ENCODE results near the gene PHLDB3. TPM values are rescaled to one million over a fixed set of nuclear protein-coding genes. Genes with fewer than 3 reads are reported as not detected.

The PHLDB3 gene
- total and polyA plus RNA-seq, 10 donors = 8.0 to 23.0 (median 16.1) TPM

DNA sequence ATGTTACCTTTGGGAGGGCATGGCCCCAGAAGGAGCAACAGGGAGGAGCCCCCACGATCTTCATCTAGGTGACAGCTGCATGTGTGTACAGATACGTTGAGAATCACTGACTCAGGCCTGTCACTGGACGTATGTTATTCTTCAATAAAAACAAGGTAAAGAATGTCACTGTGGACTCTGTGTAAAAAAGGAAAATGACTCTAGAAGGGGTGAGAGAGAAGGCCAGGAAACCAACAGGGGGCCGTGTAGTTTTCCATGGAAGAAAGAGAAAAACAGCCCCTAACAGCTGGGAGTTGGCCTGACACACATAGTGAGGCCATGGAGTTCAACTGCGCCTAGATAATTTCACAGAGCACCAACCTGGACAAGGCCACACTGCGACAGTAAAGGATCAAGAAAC, 37.3 kb downstream of the PHLDB3 start:
- no peak for DNase-seq
- H3K4me3 ChIP-seq = no peak overlapping the region
- no peaks in the 10 kb centered on the region for H3K36me3 ChIP-seq
- intact Hi-C loops (cut with DNase I; ENCODE audit: low total_unique reads) = no loop called here
- no peak for TF ChIP-seq POLR2AphosphoS5 (IDR thresholded peaks at IDR 0.05)
- TF ChIP-seq POLR2A (IDR thresholded peaks at IDR 0.05) = no peak
- TF ChIP-seq CTCF (IDR thresholded peaks at IDR 0.05 in 8 of 11, conservative IDR thresholded peaks at IDR 0.05 in 3 of 11) = no peak
- H3K4me1 ChIP-seq = peaks cover 5 to 48% (median 19%) of the 10 kb centered on the region in 6 donors
- H3K27ac ChIP-seq = no peak overlapping the region
- WGBS, 5 donors = 75 to 87% (median 79%) methylated on average over 6 of the region's 6 CpGs
- peaks cover 0 to 20% (median 0%) of the 10 kb centered on the region in 7 donors for H3K27me3 ChIP-seq (replicated peaks in 1 of 7)
- no peaks in the 10 kb centered on the region for H3K9me3 ChIP-seq

- intact Hi-C loops (cut with DNase I; ENCODE audit: low total_unique reads) = no loop called here
Measured at GRCh38 chr19:43466793-43467192, 37.8 kb downstream of the PHLDB3 start.

GRCh38 chr19:43465468-43466120, 39.0 kb downstream of the PHLDB3 start, which contains the start of gene LYPD3:
TSS of gene LYPD3 (minus strand) at chr19:43465608. CDS start at chr19:43465571, 37 bp downstream.
- peak within 1 kb of the TSS in 7 of 8 donors; percentile 62 to 91 (median 80) for H3K4me3 ChIP-seq
- peaks cover 0 to 20% (median 0%) of the 10 kb centered on the region in 7 donors for H3K27me3 ChIP-seq (replicated peaks in 1 of 7)
- DNase-seq = peak; percentile 78
- TF ChIP-seq POLR2AphosphoS5 (IDR thresholded peaks at IDR 0.05) (no peak), CTCF (IDR thresholded peaks at IDR 0.05 in 8 of 11, conservative IDR thresholded peaks at IDR 0.05 in 3 of 11) (no peak), POLR2A (IDR thresholded peaks at IDR 0.05) (no peak)
- peaks cover 5 to 55% (median 19%) of the 10 kb centered on the region in 6 donors for H3K4me1 ChIP-seq
- no peaks in the 10 kb centered on the region for H3K36me3 ChIP-seq
- no peaks in the 10 kb centered on the region for H3K9me3 ChIP-seq
- H3K27ac ChIP-seq = peak within 1 kb of the TSS in 7 of 8 donors; percentile 77 to 89 (median 86)
- intact Hi-C loops (cut with DNase I; ENCODE audit: low total_unique reads) = no loop called here
- WGBS, 5 donors = 43 to 55% (median 47%) methylated on average over 19 to 24 of the region's 24 CpGs

More at GRCh38 chr19:43466793-43467192, 37.8 kb downstream of the PHLDB3 start:
- H3K4me3 ChIP-seq = no peak overlapping the region
- H3K27me3 ChIP-seq (replicated peaks in 1 of 7) = peaks cover 0 to 20% (median 0%) of the 10 kb centered on the region in 7 donors
- no peak overlapping the region for H3K27ac ChIP-seq
- H3K9me3 ChIP-seq = no peaks in the 10 kb centered on the region
- no peaks in the 10 kb centered on the region for H3K36me3 ChIP-seq
- no peak for TF ChIP-seq CTCF (IDR thresholded peaks at IDR 0.05 in 8 of 11, conservative IDR thresholded peaks at IDR 0.05 in 3 of 11)
- no peak for DNase-seq
- peaks cover 5 to 53% (median 19%) of the 10 kb centered on the region in 6 donors for H3K4me1 ChIP-seq
- 87 to 100% (median 95%) methylated on average over 1 of the region's 1 CpG for WGBS, 5 donors

- Histone ChIP-seq H3K27me3 (replicated peaks in 1 of 7) (peaks cover 0 to 20% (median 0%) of the 10 kb centered on the region in 7 donors), H3K4me1 (peaks cover 5 to 55% (median 19%) of the 10 kb centered on the region in 6 donors), H3K9me3 (no peaks in the 10 kb centered on the region), H3K27ac (peak overlapping the region; percentile 76 to 89 (median 85)), H3K36me3 (no peaks in the 10 kb centered on the region), H3K4me3 (peak overlapping the region; percentile 62 to 91 (median 82))
- no peak for TF ChIP-seq CTCF (IDR thresholded peaks at IDR 0.05 in 8 of 11, conservative IDR thresholded peaks at IDR 0.05 in 3 of 11)
- peak in 2 of 3 donors; percentile 3 to 8 for TF ChIP-seq POLR2AphosphoS5 (IDR thresholded peaks at IDR 0.05)
- TF ChIP-seq POLR2A (IDR thresholded peaks at IDR 0.05) = no peak
- WGBS, 5 donors = 10 to 14% (median 12%) methylated on average over 31 to 33 of the region's 33 CpGs
- intact Hi-C loops (cut with DNase I; ENCODE audit: low total_unique reads) = no loop called here
- peak; percentile 93 for DNase-seq
Measured at GRCh38 chr19:43464134-43464775, 40.3 kb downstream of the PHLDB3 start.
